Kasumi-1 (cell line): Measurements from ENCODE around the gene LRMDA.
"Not testable (repeated sequence)": the region's sequence is repeated elsewhere in the genome, so short reads cannot be mapped to it uniquely, and the experiment has no call there.

ENCODE experiments used
- DNase-seq, 2 experiments: peaks; one replicate each; lab custom pipeline; 2025; lab: John Stamatoyannopoulos, UW

The LRMDA gene

DNA sequence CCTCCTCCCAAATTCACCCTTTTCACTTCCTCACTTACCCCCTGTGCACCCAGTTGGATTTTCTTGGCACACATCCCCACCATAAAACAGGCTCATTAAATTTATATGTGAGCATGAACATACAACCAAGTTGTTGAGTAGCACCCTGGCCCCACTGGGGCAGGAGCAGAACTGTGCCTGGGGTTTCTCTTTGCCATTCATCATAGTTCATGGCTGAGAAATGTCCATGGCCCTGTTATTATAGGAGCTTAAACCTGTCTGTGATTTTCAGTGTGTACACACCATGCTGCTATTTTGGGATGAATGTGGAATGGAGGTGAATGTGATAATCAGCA lies 618.8 kb downstream of the LRMDA start:
- DNase-seq, result no peak

DNA sequence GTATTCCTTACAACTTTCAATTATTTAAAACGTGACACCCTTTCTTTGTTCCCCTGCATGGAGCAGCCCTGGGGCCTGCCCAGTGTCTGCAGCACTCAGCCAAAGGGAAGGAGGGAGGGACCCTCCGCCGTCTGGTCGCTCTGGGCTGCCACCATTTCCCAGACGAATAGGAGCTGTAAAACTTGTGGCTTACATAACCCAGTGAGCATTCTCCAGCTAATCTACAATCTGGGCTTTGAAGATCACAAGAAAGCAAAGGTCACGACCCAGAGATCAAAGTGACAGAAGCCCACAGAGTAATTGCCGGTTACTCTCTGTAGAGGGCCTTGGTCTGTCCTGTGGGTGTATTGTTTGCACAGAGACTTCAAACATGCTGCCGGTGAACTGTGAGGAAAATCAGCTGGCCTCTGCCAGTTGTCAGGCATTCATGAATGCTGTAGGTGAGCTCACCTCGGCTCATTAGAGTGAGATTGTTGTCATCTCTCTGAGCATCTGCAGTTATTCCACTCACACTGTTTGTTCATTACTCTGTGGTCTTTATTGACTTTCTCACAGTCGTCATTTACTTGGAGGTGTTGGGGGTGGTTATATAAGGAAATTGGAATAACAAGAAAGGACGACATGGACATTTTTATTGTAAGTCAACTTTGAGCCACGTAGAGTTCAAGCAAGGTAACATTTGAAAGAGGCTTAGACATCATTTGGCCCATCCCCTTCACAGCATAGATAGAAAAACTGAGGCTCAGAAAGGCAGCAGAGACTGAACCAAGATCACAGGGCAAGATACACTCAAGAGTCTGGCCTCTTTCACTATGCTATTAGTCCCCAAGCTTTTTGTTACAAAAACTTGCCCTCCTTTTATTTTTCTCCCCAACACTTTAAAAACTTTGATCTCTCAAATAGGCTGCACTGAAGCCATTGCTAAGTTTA lies 619.8 kb downstream of the LRMDA start:
- no peak for DNase-seq

- no peak for DNase-seq
These were observed 621.5 kb downstream of the LRMDA start for GRCh38 chr10:76052682-76053503.

GRCh38 chr10:76055466-76055865 lies 624.0 kb downstream of the LRMDA start:
- no peak for DNase-seq

DNA sequence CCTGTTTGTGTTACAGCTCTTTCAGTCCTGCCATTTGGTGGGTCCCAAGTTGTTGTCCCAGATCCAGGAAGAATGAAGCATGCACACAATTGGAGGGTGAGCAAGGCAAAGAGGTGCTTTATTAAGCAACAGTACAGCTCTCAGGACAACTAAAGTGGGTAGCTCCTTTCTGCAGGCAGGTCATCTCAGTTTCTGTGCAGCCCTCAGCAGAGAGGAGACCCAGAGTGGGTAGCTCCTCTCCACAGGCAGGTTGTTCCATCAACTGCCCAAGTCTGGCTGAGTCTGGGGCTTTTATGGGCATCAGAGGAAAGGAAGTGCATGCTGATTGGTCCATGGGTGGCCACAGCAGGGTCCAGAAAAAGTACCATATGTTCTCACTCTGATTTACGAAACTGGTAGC lies 624.5 kb downstream of the LRMDA start:
- DNase-seq, result no peak

DNA sequence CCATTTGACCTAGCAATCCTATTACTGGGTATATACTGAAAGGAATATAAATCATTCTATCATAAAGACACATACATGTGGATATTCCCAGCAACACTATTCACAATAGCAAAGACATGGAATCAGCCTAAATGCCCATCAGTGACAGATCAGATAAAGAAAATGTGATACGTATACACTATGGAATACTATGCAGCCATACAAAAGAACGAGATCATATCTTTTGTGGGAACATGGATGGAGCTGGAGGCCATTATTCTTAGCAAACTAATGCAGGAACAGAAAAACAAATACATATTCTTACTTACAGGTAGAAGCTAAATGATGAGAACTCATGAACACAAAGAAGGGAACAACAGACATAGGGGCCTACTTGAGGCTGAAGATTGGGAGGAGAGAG lies 629.6 kb downstream of the LRMDA start:
- not testable (repeated sequence) for DNase-seq

- no peak for DNase-seq
These were observed 635.0 kb downstream of the LRMDA start for GRCh38 chr10:76066457-76066856.

DNA sequence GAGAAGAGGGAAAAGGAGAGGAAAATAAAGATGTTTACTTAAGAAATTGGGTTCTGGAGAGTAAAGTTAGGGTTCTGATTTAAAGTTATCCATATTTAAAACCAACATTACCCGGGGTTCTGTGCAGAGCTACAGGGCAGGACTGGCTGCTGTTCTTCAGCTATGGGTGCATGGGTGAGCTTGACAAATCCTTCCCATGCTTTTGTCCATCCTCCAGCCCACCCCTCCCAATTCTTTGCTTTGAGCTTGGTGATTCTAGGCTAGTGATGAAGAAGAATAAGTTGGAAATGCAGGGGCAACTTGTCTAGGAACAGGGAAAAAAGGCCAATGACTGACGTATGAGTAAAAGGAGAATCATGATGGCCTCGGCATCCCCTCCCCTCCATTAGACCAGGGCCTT lies 636.0 kb downstream of the LRMDA start:
- no peak for DNase-seq

- no peak for DNase-seq
These were observed 637.4 kb downstream of the LRMDA start for GRCh38 chr10:76068856-76069255.

GRCh38 chr10:76070916-76071315 lies 639.5 kb downstream of the LRMDA start:
- DNase-seq, result no peak

DNA sequence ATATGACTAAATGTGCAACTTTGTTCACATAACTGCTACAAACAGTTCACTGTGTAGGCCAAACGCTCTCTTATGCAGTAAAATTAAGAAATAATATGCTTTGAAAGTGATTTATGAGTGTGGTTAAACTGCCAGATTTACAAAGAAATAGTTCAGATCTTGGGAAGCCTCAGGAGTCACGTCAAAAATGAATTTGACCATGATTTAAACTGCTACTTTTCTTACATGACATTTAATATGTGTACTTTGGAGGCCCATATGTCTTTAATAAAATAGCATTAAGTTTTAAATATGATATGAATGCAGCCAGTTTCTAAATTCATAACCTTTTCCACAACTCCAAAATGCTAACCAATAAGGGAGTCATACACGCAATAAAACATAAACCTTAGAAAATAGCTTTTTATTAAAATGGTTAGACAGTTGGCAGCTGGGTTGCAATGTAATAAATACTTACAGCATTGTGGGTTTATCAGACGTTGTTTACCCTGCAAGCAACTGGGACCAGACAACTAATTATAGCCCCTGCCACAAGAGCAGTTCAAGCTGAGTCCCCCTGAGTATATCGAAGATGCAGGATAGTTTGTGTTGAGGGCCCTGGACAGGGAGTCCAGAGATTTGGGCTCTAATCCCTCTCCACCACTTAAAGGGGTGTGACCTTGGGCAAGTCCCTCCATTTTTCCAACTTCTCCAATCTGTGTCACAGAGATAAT lies 640.4 kb downstream of the LRMDA start:
- DNase-seq, result no peak

- DNase-seq, result no peak
These were observed 641.0 kb downstream of the LRMDA start for GRCh38 chr10:76072384-76072783.

DNA sequence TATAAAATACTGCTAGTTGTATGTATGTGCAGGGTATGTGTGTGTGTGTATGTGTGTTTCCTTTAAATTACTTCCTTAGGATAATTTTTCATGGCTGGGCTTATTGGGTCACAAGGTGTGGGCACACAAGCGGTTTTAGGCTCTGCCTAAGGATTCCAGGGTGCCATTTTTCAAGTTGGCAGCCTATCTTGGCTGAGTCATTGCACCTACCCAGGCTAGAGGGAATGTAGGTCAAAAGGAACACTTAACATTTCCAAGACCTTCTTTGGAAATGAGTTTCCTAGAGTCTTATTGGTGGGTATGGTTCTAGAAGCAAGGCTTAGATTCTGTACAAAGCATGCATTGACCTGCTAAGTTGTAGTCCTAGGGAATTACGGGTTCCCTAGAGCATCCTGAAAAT lies 642.1 kb downstream of the LRMDA start:
- DNase-seq, result no peak

DNA sequence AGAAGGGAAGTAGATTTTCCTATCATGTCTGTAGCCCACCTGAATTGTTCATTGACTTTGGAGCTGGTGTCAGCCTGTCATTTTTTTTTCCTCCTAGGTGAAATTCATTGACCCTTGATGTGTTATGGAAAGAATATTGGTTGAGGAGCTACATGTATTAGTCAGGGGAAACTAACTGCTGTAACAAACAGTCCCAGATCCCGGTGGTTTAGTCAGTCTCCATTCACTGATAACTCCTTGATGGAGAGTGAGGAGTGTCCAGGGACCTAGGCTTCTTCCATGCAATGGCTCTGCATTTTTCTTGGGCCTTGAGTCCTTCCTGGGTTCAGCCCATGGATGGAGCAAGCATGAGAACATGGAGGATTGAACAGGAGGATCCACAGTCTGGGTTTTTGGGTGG lies 643.2 kb downstream of the LRMDA start:
- no peak for DNase-seq

DNA sequence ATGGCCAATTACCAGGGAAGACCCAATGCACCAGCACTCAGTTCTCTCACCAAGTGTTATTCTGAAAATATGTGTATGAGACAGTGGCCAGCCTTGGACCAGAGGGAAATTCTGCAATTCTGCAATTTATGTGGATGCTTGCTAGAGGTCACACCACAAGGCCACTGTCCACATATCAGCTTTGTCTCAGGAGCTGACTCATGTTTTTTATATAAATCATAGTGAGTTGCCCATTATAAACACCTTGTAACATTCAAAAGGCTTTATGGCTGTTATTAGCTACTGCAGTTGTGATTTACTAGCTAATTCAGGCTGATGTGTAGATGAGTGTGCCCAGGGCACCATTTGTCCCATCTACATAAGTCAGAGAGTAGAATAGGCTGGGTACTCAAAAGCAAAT lies 649.0 kb downstream of the LRMDA start:
- no peak for DNase-seq

GRCh38 chr10:76080991-76081390 lies 649.6 kb downstream of the LRMDA start:
- no peak for DNase-seq

- no peak for DNase-seq
These were observed 650.8 kb downstream of the LRMDA start for GRCh38 chr10:76082232-76082631.

DNA sequence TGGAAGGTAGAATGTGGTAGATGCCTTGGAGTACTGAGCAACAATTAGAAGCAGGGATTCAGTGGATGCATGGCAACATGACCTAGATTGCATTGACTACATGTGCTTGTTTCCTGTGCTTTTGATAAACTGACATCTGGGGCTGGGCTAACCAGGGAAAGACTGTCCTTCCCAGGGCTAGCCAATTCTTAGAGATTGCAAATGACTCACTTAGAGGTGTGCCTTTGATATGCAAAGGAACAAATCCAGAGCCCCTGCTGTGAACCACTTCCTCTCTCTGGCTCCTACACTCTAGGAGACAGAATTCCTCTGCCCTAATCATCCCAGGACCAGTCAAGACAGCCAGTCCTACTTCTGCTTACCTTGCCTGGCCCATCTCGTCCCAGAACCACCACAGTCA lies 651.5 kb downstream of the LRMDA start:
- no peak for DNase-seq

DNA sequence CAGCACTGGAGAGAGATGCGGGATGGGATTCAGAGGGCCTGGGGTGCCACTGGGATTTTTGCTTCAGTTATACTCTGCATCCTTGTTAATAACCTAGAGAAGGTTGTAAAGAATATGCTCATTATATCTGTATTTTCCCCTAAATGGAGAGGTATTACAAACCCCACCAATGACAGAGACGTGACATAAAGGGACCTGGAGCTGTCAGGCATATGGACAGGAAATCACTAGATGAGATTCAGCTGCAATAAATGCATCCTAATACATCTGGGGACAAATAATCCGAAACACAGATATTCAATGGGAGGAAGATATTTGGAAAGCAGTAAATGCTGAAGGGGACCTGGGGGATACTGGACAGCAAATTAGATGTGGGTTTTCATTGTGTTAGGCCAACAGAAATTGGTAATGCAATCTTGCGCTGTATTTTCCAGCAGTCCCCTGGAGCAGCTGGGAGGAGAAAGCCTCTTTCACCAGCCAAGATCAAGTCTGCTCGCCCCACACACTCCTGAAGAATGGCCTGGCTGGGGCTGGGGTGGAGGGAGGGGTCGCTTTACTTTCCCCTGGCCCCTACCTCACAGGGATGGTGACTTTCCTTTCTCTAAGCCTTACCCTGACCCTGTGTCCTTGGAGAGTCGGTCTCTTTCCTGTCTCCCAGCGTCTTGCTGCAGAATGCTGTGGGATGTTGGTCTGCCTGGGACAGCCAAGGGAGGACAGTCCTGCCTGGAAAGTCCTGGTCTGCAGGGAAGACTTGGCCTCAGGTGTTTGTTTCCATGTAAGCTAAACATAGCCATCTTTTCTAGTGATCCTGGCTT lies 653.8 kb downstream of the LRMDA start:
- no peak for DNase-seq

- DNase-seq, result no peak
These were observed 654.4 kb downstream of the LRMDA start for GRCh38 chr10:76085817-76086167.

DNA sequence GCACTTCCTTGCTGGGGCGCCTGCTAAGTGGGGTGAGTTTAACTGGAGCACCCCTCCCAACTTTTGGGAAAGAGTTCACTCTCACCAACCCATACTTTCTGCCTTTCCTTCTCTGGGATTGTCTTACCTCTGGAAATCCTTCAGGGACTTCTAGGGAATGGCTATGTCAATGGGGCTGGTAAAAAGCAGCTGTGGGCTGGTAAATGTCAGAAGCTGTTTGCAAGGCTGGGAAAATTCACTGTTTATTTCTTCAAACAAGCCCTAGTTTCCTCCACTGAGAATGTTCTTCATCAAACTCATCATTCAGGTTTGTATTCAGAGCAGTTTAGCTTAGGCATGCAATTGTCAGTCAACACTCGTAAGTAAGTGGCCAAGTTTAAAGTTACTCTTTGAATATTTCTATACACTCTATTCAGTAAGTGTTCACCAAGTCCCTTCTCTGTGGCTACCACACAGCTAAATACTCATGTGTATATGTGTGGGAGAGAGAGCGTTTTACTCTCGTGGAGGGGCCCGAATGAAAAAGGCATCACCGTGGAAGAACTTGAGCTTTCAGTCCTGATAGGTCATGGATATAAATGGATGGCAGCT lies 654.8 kb downstream of the LRMDA start:
- no peak for DNase-seq
